Heart left ventricle (tissue), 13 donors: Measurements from ENCODE around the gene ADGRL3.

Source experiments
- CTCF ChIP-seq, 12 donors: fragments of 200-600 bp; sonication (generic) in 4 of 12; IDR thresholded peaks; one replicate each; pipeline versions ENCODE4 v1.5.0 to v1.8.0; 2018 to 2022; ENCODE audit warnings: antibody characterized with exemption in 12 of 12, mild to moderate bottlenecking in 5 of 12
- POLR2A ChIP-seq, 2 donors: fragments of 450-650 bp; IDR thresholded peaks; one replicate each; pipeline ENCODE4 v1.6.1; 2017; ENCODE audit warnings: antibody characterized with exemption in 2 of 2, mild to moderate bottlenecking in 2 of 2, moderate library complexity in 2 of 2
- donor health status: ischemic (EF 13 %, LVEDD 7.1; RV severe dilation, severe dysfunction).
- donor health status: DM: no; HTN: yes; CAD: no.
- donor health status: DM: no; HTN: no; CAD: no.
- donor health status: ischemic (EF 25% LVEDD 6.9; RV normal size, moderate dysfunction).
- donor health status: ischemic (EF 25% LVEDD 5.7; RV mildly dilated, moderate dysfunction).
- donor health status: ischemic (EF 35%, LVEDD 5.7; RV mildly dilated, moderate dysfunction).
- donor health status: nonischemic (EF 11% LVEDD 7.7; RV severe dilation, severe dysfunction).
- donor health status: DM: yes; HTN: yes; CAD: no.
- donor health status: PGD.
- donor health status: ischemic (EF 29% LVEDD 5.4; RV normal size, mild dysfunction).
- donor health status: nonischemic (EF 23%, LVEDD 6.1; RV moderate dilation, normal function).

GRCh38 chr4:61468024-61468720, 268.0 kb downstream of the ADGRL3 start:
- TF ChIP-seq CTCF (IDR thresholded peaks at IDR 0.05) = no peak
- no peak for TF ChIP-seq POLR2A (IDR thresholded peaks at IDR 0.05)
